ENCODE measurements around the gene CYP24A1.

GRCh38 chr20:54129350-54129749, 44.4 kb downstream of the CYP24A1 start:
- no peak for TF ChIP-seq CTCF (IDR thresholded peaks at IDR 0.05)
- no peak for TF ChIP-seq POLR2A (IDR thresholded peaks at IDR 0.05)

Measured in heart left ventricle (tissue), 13 donors.